H9 (cell line): ENCODE results near the gene INSRR. TPM values are rescaled to one million over a fixed set of nuclear protein-coding genes. Genes with fewer than 3 reads are reported as not detected.

Source experiments
- DNase-seq: peaks from one replicate; pipeline ENCODE4 v3.0.0-alpha.2; 2017
- H2AFZ ChIP-seq: one replicate; pipeline ENCODE4 v1.6.1; 2013; ENCODE audit warnings: mild to moderate bottlenecking, low read length, control low read depth, moderate library complexity
- H2AK5ac ChIP-seq: 2 replicates; pipeline ENCODE4 v1.6.1; 2013; ENCODE audit warnings: low read length, control low read depth, mixed read lengths; ENCODE audit not compliant: insufficient read length
- H2BK120ac ChIP-seq: one replicate; pipeline ENCODE4 v1.6.1; 2013; ENCODE audit warnings: low read depth, mild to moderate bottlenecking, low read length, control low read depth, inconsistent platforms; ENCODE audit not compliant: poor library complexity, severe bottlenecking
- H2BK12ac ChIP-seq: 2 replicates; pipeline ENCODE4 v1.6.1; 2013; ENCODE audit warnings: low read length, control low read depth, mixed read lengths, low read depth; ENCODE audit not compliant: insufficient read length
- H2BK15ac ChIP-seq: 2 replicates; pipeline ENCODE4 v1.6.1; 2013; ENCODE audit warnings: low read depth, low read length, control low read depth
- H2BK20ac ChIP-seq: one replicate; pipeline ENCODE4 v1.6.1; 2013; ENCODE audit warnings: low read depth, mild to moderate bottlenecking, low read length, control low read depth, inconsistent platforms; ENCODE audit not compliant: poor library complexity, severe bottlenecking
- H2BK5ac ChIP-seq: 2 replicates; pipeline ENCODE4 v1.6.1; 2013; ENCODE audit warnings: low read length, control low read depth, mixed read lengths; ENCODE audit not compliant: insufficient read length
- H3K14ac ChIP-seq: 2 replicates; pipeline ENCODE4 v1.6.1; 2013; ENCODE audit warnings: low read length, control low read depth; ENCODE audit not compliant: insufficient read depth
- H3K18ac ChIP-seq: 2 replicates; pipeline ENCODE4 v1.6.1; 2013; ENCODE audit warnings: low read depth, mild to moderate bottlenecking, mixed read lengths, low read length, control low read depth; ENCODE audit not compliant: insufficient read length
- H3K23ac ChIP-seq: 2 replicates; pipeline ENCODE4 v1.6.1; 2013; ENCODE audit warnings: low read length, control low read depth, mixed read lengths, low read depth; ENCODE audit not compliant: insufficient read length
- H3K23me2 ChIP-seq: 2 replicates; pipeline ENCODE4 v1.6.1; 2013; ENCODE audit warnings: low read depth, mild to moderate bottlenecking, mixed read lengths, low read length, control low read depth; ENCODE audit not compliant: insufficient read length, poor library complexity, severe bottlenecking
- H3K27ac ChIP-seq: 2 replicates; pipeline ENCODE4 v1.5.1; 2013; ENCODE audit warnings: low read length, control low read depth, mixed read lengths, low read depth; ENCODE audit not compliant: insufficient read length
- H3K27me3 ChIP-seq: 2 replicates; pipeline ENCODE4 v1.6.1; 2013; ENCODE audit warnings: low read length, control low read depth, inconsistent platforms; ENCODE audit not compliant: insufficient read depth
- H3K4ac ChIP-seq: 2 replicates; pipeline ENCODE4 v1.6.1; 2013; ENCODE audit warnings: low read depth, mild to moderate bottlenecking, control low read depth, inconsistent platforms, low read length, moderate library complexity
- H3K4me1 ChIP-seq: 2 replicates; pipeline ENCODE4 v1.6.1; 2013; ENCODE audit warnings: low read length, control low read depth, inconsistent platforms; ENCODE audit not compliant: insufficient read depth
- H3K4me2 ChIP-seq: 2 replicates; pipeline ENCODE4 v1.6.1; 2013; ENCODE audit warnings: low read length, control low read depth, mixed read lengths; ENCODE audit not compliant: insufficient read length, insufficient read depth
- H3K56ac ChIP-seq: 2 replicates; pipeline ENCODE4 v1.6.1; 2013; ENCODE audit warnings: low read depth, mild to moderate bottlenecking, mixed read lengths, low read length, control low read depth; ENCODE audit not compliant: insufficient read length
- H3K79me1 ChIP-seq: 2 replicates; pipeline ENCODE4 v1.6.1; 2013; ENCODE audit warnings: low read depth, mild to moderate bottlenecking, moderate library complexity, low read length, control low read depth, inconsistent platforms; ENCODE audit not compliant: insufficient read depth, poor library complexity, severe bottlenecking
- H3K79me2 ChIP-seq: 2 replicates; pipeline ENCODE4 v1.6.1; 2013; ENCODE audit warnings: low read length, control low read depth, inconsistent platforms; ENCODE audit not compliant: insufficient read depth
- H3K9ac ChIP-seq: 2 replicates; pipeline ENCODE4 v1.6.1; 2013; ENCODE audit warnings: low read length, control low read depth, mixed read lengths; ENCODE audit not compliant: insufficient read length; ENCODE audit errors: extremely low read depth
- H3K9me3 ChIP-seq: one replicate; pipeline ENCODE4 v1.6.1; 2013; ENCODE audit warnings: low read depth, low read length, inconsistent platforms; ENCODE audit not compliant: control insufficient read depth
- H3T11ph ChIP-seq: one replicate; pipeline ENCODE4 v1.6.1; 2013; ENCODE audit warnings: mild to moderate bottlenecking, low read length, control low read depth, inconsistent platforms
- H4K20me1 ChIP-seq: one replicate; pipeline ENCODE4 v1.6.1; 2013; ENCODE audit not compliant: control insufficient read depth, insufficient read length, insufficient read depth
- H4K5ac ChIP-seq: 2 replicates; pipeline ENCODE4 v1.6.1; 2013; ENCODE audit warnings: low read depth, mild to moderate bottlenecking, mixed read lengths, low read length, control low read depth; ENCODE audit not compliant: insufficient read length
- H4K8ac ChIP-seq: replicated peaks from 2 replicates; pipeline ENCODE4 v1.6.1; 2013; ENCODE audit warnings: low read length, control low read depth, mixed read lengths, low read depth; ENCODE audit not compliant: insufficient read length
- H4K91ac ChIP-seq: 2 replicates; pipeline ENCODE4 v1.6.1; 2013; ENCODE audit warnings: low read depth, mild to moderate bottlenecking, moderate library complexity, mixed read lengths, low read length, control low read depth; ENCODE audit not compliant: insufficient read length
- H3K27ac Mint-ChIP-seq, 3 experiments: 2 replicates in 2 of 3; 3 replicates in 1 of 3; pipeline ENCODE4 v1.8.0; 2020 to 2021; ENCODE audit warnings: mixed read lengths in 3 of 3, mild to moderate bottlenecking in 1 of 3, moderate library complexity in 1 of 3
- H3K27me3 Mint-ChIP-seq: 2 replicates; pipeline ENCODE4 v1.8.0; 2021; ENCODE audit warnings: low read depth, mild to moderate bottlenecking, moderate library complexity, mixed read lengths
- H3K36me3 Mint-ChIP-seq, 3 experiments: 2 replicates in 2 of 3; 3 replicates in 1 of 3; pipeline ENCODE4 v1.8.0; 2020 to 2021; ENCODE audit warnings: low read depth in 3 of 3, mixed read lengths in 3 of 3; ENCODE audit not compliant: insufficient read depth in 1 of 3
- H3K4me1 Mint-ChIP-seq, 2 experiments: 2 replicates each; pipeline ENCODE4 v1.8.0; 2020; ENCODE audit warnings: mixed read lengths in 2 of 2
- H3K4me3 Mint-ChIP-seq, 2 experiments: 2 replicates in 1 of 2; 3 replicates in 1 of 2; pipeline ENCODE4 v1.8.0; 2020 to 2021; ENCODE audit warnings: mild to moderate bottlenecking in 2 of 2, mixed read lengths in 2 of 2, moderate library complexity in 1 of 2
- H3K9me3 Mint-ChIP-seq, 2 experiments: 2 replicates in 1 of 2; 3 replicates in 1 of 2; pipeline ENCODE4 v1.8.0; 2020; ENCODE audit warnings: mild to moderate bottlenecking in 2 of 2, mixed read lengths in 2 of 2, moderate library complexity in 1 of 2
- CTCF ChIP-seq: fragments of 200-600 bp; sonication (generic); conservative IDR thresholded peaks from 3 replicates; pipeline ENCODE4 v1.8.0; 2021; ENCODE audit warnings: antibody characterized with exemption, mild to moderate bottlenecking
- WGBS: extraction: QIAGEN DNeasy Blood & Tissue Kit; methylation state at CpG from one replicate; pipeline ENCODE4 v1.1.7; 2013; ENCODE audit warnings: missing lambda C conversion rate, low lambda C conversion rate, mixed read lengths; ENCODE audit not compliant: insufficient read length; ENCODE audit errors: extremely low coverage; 5-methylcytosine and 5-hydroxymethylcytosine counted together
- total RNA-seq: library from RNA; stranded (reverse); gene quantifications from 2 replicates; pipeline ENCODE4 v1.2.1, GENCODE V29; 2021

INSRR gene
- total RNA-seq, 1 experiment from 2014 or later: not detected

- Histone ChIP-seq H3K4me2 (no peak overlapping the region), H3K23me2 (peaks cover 2% of the 10 kb centered on the region), H2BK15ac (no peak overlapping the region), H2AK5ac (no peak overlapping the region), H3K9ac (no peak overlapping the region), H2AFZ (no peak overlapping the region), H4K5ac (no peak overlapping the region), H3K27ac (no peak overlapping the region), H3K4me1 (no peaks in the 10 kb centered on the region; the same call in 1 of the 2 replicates), H4K91ac (no peak overlapping the region), H3K23ac (no peak overlapping the region), H3K18ac (no peak overlapping the region), H2BK12ac (no peak overlapping the region), H3K56ac (no peak overlapping the region), H3T11ph (no peak overlapping the region), H3K9me3 (no peaks in the 10 kb centered on the region), H4K8ac (no peak overlapping the region), H3K14ac (no peak overlapping the region), H3K79me2 (no peaks in the 10 kb centered on the region), H2BK120ac (no peak overlapping the region), H2BK5ac (no peak overlapping the region), H2BK20ac (no peak overlapping the region), H3K27me3 (peaks cover 37% of the 10 kb centered on the region; the same call in 1 of the 2 replicates), H3K4ac (no peak overlapping the region), H4K20me1 (no peaks in the 10 kb centered on the region), H3K79me1 (no peaks in the 10 kb centered on the region)
- Mint-ChIP-seq H3K27ac (no peak overlapping the region), H3K9me3 (no peaks in the 10 kb centered on the region; a peak in 2 of 5 replicates), H3K36me3 (no peaks in the 10 kb centered on the region), H3K4me1 (peaks cover 4 to 30% of the 10 kb centered on the region in 2 experiments), H3K4me3 (no peak overlapping the region), H3K27me3 (peaks cover 77% of the 10 kb centered on the region)
- TF ChIP-seq CTCF: no peak
- no peak for DNase-seq
- no CpG with 5 or more reads among the region's 9 CpGs for WGBS
Measured at GRCh38 chr1:156865258-156865657, 6.3 kb upstream of the INSRR start.
